Keratinocyte (primary cell): ENCODE results near the gene FBXL13. TPM values are rescaled to one million over a fixed set of nuclear protein-coding genes. Genes with fewer than 3 reads are reported as not detected.
"Not testable (repeated sequence)": the region's sequence is repeated elsewhere in the genome, so short reads cannot be mapped to it uniquely, and the experiment has no call there.

Experiments used
- DNase-seq: peaks from one replicate; pipeline ENCODE4 v3.0.0-alpha.2; 2011; ENCODE audit warnings: low read depth, missing footprints, low spot score
- FAIRE-seq: peaks from 2 replicates; lab custom pipeline; 2011; peaks lifted over from hg19 to GRCh38; lab: Jason Lieb, UNC
- H2AFZ ChIP-seq: 2 replicates; pipeline ENCODE4 v1.6.0; 2012; ENCODE audit warnings: low read length, control low read depth, inconsistent platforms; ENCODE audit not compliant: control insufficient read depth
- H3K27ac ChIP-seq: 2 replicates; pipeline ENCODE4 v1.5.1; 2011; ENCODE audit warnings: low read length; ENCODE audit not compliant: control insufficient read depth, insufficient read depth
- H3K27me3 ChIP-seq: 3 replicates; pipeline ENCODE4 v1.6.0; 2011; ENCODE audit warnings: low read length; ENCODE audit not compliant: control insufficient read depth, insufficient read depth; ENCODE audit errors: extremely low read depth
- H3K36me3 ChIP-seq, 2 experiments: 2 replicates in 1 of 2; 3 replicates in 1 of 2; pipeline ENCODE4 v1.5.1; 2011; ENCODE audit warnings: low read length in 2 of 2, mild to moderate bottlenecking in 1 of 2; ENCODE audit not compliant: control insufficient read depth in 2 of 2, insufficient read depth in 2 of 2; ENCODE audit errors: extremely low read depth in 1 of 2
- H3K4me1 ChIP-seq: 3 replicates; pipeline ENCODE4 v1.5.1; 2011; ENCODE audit warnings: low read length; ENCODE audit not compliant: control insufficient read depth, insufficient read depth; ENCODE audit errors: extremely low read depth
- H3K4me2 ChIP-seq: 3 replicates; pipeline ENCODE4 v1.6.0; 2011; ENCODE audit warnings: low read depth, low read length; ENCODE audit not compliant: control insufficient read depth, insufficient read depth; ENCODE audit errors: extremely low read depth
- H3K4me3 ChIP-seq, 3 experiments: fragments of 200-600 bp in 1 of 3; sonication (generic) in 1 of 3; 2 replicates in 2 of 3; 3 replicates in 1 of 3; pipeline ENCODE4 v1.5.1; 2011 to 2016; ENCODE audit warnings: low read length in 3 of 3, mild to moderate bottlenecking in 3 of 3, control low read depth in 2 of 3, inconsistent platforms in 1 of 3, low read depth in 1 of 3, mixed read lengths in 1 of 3, mixed run types in 1 of 3, moderate library complexity in 1 of 3; ENCODE audit not compliant: control insufficient read depth in 2 of 3, insufficient read depth in 2 of 3; ENCODE audit errors: extremely low read depth in 1 of 3
- H3K79me2 ChIP-seq: 2 replicates; pipeline ENCODE4 v1.6.0; 2012; ENCODE audit warnings: low read length; ENCODE audit not compliant: control insufficient read depth, insufficient read depth
- H3K9ac ChIP-seq: 3 replicates; pipeline ENCODE4 v1.6.0; 2011; ENCODE audit warnings: low read length; ENCODE audit not compliant: control insufficient read depth, insufficient read depth; ENCODE audit errors: extremely low read depth
- H3K9me1 ChIP-seq: 3 replicates; pipeline ENCODE4 v1.6.0; 2011; ENCODE audit warnings: low read length; ENCODE audit not compliant: control insufficient read depth, insufficient read depth; ENCODE audit errors: extremely low read depth
- H3K9me3 ChIP-seq: 2 replicates; pipeline ENCODE4 v1.5.1; 2012; ENCODE audit warnings: low read depth, low read length; ENCODE audit not compliant: control insufficient read depth
- H4K20me1 ChIP-seq: 3 replicates; pipeline ENCODE4 v1.6.0; 2011; ENCODE audit warnings: low read length; ENCODE audit not compliant: control insufficient read depth, insufficient read depth; ENCODE audit errors: extremely low read depth
- CTCF ChIP-seq, 3 experiments: IDR thresholded peaks in 1 of 3; conservative IDR thresholded peaks in 1 of 3; optimal IDR thresholded peaks in 1 of 3; 2 replicates in 2 of 3; 3 replicates in 1 of 3; pipeline versions ENCODE3 to v1.5.1; 2011; ENCODE audit warnings: low read length in 3 of 3, mild to moderate bottlenecking in 3 of 3, moderate library complexity in 2 of 3, control low read depth in 1 of 3, inconsistent platforms in 1 of 3; ENCODE audit not compliant: insufficient read depth in 2 of 3; ENCODE audit errors: extremely low read depth in 1 of 3
- EZH2 ChIP-seq: IDR thresholded peaks from one replicate; pipeline ENCODE4 v1.6.1; 2012; ENCODE audit warnings: inconsistent platforms, mild to moderate bottlenecking, low read length, moderate library complexity
- dilution Hi-C: fragments of 300-500 bp; cut with MboI; formaldehyde crosslinking; loops from one replicate; pipeline ENCODE4 v1.7.0; 2020; ENCODE audit warnings: low sequenced_read_pairs; ENCODE audit not compliant: extremely low pct_ligation_motif_present
- polyA plus RNA-seq, 5 experiments: library from polyadenylated mRNA; depleted of rRNA in 3 of 5; stranded (reverse) in 3 of 5; stranded (forward) in 1 of 5; unstranded in 1 of 5; fragments of >200 nt; gene quantifications; 1 replicate in 1 of 5; 2 replicates in 3 of 5; 3 replicates in 1 of 5; pipeline versions ENCODE4 v1.2.1 to v1.2.3, GENCODE V29; 2011 to 2012; ENCODE audit warnings: missing spikeins in 2 of 5, low read depth in 1 of 5, low replicate concordance in 1 of 5

FBXL13 gene
- polyA plus RNA-seq, 1 donor (not counting 4 experiments of a cell fraction or from before 2014, with no cell fraction given): 0.20 TPM

GRCh38 chr7:103020876-103021275, 53.7 kb downstream of the FBXL13 start:
- DNase-seq, H2AFZ ChIP-seq, H3K27me3 ChIP-seq, dilution Hi-C loops, H3K36me3 ChIP-seq, H3K4me3 ChIP-seq, FAIRE-seq, H3K27ac ChIP-seq, H3K9me1 ChIP-seq, H3K9me3 ChIP-seq, H3K79me2 ChIP-seq, H3K9ac ChIP-seq, H3K4me1 ChIP-seq, H3K4me2 ChIP-seq, H4K20me1 ChIP-seq: not testable (repeated sequence)

- not testable (repeated sequence) for H3K27ac ChIP-seq, H3K36me3 ChIP-seq
Observed at GRCh38 chr7:103018295-103018694, 56.3 kb downstream of the FBXL13 start.

DNA sequence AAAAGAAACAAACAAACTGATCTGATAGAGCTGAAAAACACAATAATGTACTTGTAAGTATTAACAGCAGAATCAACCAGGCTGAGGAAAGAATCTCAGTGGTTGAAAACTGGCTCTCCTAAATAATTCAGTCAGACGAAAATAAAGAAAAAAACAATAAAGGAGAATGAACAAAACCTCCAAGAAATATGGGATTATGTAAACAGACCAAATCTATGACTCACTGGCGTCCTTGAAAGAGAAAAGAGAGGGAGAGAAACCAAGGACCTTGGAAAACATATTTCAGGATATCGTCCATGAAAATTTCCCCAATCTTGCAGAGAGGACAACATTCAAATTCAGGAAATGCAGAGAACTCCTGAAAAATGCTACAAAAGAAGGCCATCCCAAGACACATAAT, 62.9 kb downstream of the FBXL13 start:
- no peaks in the 10 kb centered on the region for H3K36me3 ChIP-seq
- H3K4me3 ChIP-seq: no peak overlapping the region
- H4K20me1 ChIP-seq: no peaks in the 10 kb centered on the region
- H3K27ac ChIP-seq: no peak overlapping the region
- H2AFZ ChIP-seq: no peak overlapping the region
- no peaks in the 10 kb centered on the region for H3K79me2 ChIP-seq
- no peak overlapping the region for H3K9ac ChIP-seq
- no peaks in the 10 kb centered on the region for H3K27me3 ChIP-seq
- TF ChIP-seq EZH2 (no peak), CTCF (optimal IDR thresholded peaks at IDR 0.05 in 1 of 3, IDR thresholded peaks at IDR 0.05 in 1 of 3, conservative IDR thresholded peaks at IDR 0.05 in 1 of 3; ENCODE audit: extremely low read depth in 1 of 3, insufficient read depth in 2 of 3, low read length in 3 of 3) (no peak)
- no peaks in the 10 kb centered on the region for H3K4me1 ChIP-seq
- H3K9me3 ChIP-seq: no peaks in the 10 kb centered on the region
- no peak overlapping the region for H3K4me2 ChIP-seq
- FAIRE-seq (no peak), DNase-seq (no peak)
- H3K9me1 ChIP-seq: no peaks in the 10 kb centered on the region
- dilution Hi-C loops: no loop called here

More at GRCh38 chr7:103018295-103018694, 56.3 kb downstream of the FBXL13 start:
- dilution Hi-C loops, H3K4me3 ChIP-seq, H3K9me1 ChIP-seq, H3K4me2 ChIP-seq, H3K9me3 ChIP-seq, H3K27me3 ChIP-seq, H3K9ac ChIP-seq, H4K20me1 ChIP-seq, H3K4me1 ChIP-seq, FAIRE-seq, H2AFZ ChIP-seq, H3K79me2 ChIP-seq, DNase-seq: not testable (repeated sequence)
